RCC 7860 (cell line): ENCODE data around the gene SGO1.
"Not testable (repeated sequence)": the region's sequence is repeated elsewhere in the genome, so short reads cannot be mapped to it uniquely, and the experiment has no call there.

Experiments
- DNase-seq: peaks from one replicate; pipeline ENCODE4 v3.0.0-alpha.2; 2015; ENCODE audit warnings: low spot score
- FAIRE-seq: peaks from 2 replicates; lab custom pipeline; 2012; peaks lifted over from hg19 to GRCh38; lab: Jason Lieb, UNC

SGO1 gene

DNA sequence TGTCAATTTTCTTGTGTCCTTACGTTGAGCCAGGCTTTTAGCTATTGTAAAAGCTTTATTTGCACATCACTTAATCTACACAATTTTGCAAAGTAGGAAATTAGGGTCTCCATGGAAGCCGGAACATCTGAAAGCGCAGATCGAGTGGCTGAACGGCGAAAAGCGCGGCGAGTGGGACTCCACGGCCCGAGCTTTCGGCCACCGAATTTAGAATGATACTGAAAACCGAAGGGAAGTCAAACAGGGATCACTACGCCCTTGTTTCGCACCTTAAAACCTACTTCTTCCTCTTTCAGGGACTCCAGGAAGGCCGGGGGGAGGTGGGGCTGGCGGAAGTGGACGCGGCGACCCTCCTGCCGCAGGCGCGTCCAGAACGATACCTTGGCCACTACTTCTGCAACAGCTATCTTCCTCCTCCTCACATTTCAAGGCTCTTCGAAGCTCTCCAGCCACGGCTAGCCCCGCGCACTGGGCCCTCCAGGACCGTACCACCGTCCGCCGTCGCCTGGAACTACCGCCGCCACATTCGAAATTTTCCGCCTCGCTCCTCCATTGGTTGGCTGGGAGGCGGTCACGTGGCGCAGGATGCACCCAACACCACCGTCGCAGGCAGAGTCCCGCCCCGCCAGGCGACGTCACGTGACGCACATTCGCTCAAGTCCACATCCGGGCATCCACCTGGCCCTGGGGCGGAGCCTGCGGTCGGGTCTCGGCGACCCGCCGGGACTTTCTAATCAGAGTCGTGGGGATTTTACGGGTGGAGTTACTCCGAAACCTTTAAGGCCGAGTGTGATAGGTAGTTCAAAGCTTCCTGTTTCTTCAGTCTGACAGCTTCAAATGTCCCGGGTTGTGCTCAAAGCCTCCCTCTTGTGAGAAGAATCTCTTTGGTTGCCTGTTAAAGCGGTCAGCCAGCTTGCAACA lies at the start of gene SGO1:
Gene SGO1 (minus strand): TSS at position 528 of the 921 bp plus-strand sequence. CDS start 2,179 bp downstream, outside the sequence.
- FAIRE-seq = peak; percentile 86

DNA sequence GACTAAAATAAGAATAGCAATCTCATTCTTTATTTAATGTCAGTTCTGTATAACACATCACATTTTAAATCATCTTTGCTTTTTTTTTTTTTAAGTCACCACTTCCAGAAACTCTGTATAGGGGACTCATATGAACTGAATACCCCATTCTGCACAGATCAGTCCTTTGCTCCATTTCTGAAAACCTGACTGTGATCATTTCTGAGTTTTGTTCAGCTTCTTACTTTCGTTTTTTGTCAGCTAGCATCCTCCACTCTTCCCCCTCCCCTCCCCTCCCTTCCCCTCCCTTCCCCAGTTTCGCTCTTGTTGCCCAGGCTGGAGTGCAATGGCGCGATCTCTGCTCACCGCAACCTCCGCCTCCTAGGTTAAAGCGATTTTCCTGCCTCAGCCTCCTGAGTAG lies 49.8 kb upstream of the SGO1 start:
- no peak for FAIRE-seq
- DNase-seq = no peak

More for the DNA sequence above, at the start of gene SGO1:
- DNase-seq = peak; percentile 90

DNA sequence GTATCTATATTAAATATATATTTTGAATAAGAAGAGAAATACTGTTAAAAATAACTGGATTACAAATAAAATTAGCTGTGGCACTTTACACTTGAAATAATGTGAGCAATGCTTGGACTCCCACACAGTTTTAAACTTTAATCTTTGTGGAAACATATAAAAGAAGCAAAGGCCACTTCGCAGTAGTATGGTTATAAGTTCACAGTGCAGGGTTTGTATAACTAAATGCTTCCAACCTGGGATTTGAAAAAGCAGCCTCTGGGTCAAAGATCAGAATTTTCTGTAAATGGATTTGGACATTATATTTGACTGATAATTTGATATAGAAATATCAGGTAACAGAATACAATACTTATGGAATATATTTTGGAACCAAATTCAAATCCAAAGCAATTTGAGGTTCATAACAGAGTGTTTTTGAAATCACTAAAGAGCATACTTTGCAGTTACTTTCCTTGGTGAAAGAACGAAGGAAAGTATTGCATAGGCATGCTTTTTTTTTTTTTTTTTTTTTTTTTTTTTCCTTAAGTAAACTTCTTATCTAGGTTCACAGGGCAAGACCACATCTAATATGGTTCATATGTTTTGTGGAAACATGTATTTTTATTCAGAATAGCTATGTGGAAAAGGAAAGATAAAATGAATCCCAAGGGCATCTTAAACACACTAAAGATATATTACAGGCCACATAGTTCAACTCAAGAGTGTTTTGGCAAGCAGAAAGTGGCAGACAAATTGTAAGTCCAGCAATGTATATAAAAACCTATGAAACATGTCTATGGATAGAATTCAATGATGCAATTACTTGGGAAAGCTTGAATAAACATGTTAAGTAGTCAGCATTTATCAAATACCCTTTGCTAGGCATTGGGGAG lies 47.1 kb upstream of the SGO1 start:
- no peak for DNase-seq
- no peak for FAIRE-seq

DNA sequence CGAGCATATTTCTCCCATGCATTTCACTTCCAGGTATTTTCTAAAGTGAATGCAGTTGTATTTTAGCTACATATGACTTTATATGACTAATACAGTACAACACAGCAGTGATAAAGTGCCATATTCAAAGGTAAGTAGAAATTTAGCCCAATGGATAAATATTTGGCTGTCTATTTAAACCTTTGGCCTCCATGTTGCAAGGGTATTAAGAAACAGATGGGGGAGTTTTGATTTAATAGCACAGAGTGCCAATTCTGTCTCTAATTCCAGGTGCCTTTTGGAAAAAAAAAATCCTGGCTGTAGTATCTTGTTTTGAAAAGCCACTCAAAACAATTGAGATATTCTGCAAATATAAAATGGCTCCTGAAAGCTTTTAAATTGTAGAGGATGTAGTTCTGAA lies 44.9 kb upstream of the SGO1 start:
- no peak for FAIRE-seq
- DNase-seq = no peak

DNA sequence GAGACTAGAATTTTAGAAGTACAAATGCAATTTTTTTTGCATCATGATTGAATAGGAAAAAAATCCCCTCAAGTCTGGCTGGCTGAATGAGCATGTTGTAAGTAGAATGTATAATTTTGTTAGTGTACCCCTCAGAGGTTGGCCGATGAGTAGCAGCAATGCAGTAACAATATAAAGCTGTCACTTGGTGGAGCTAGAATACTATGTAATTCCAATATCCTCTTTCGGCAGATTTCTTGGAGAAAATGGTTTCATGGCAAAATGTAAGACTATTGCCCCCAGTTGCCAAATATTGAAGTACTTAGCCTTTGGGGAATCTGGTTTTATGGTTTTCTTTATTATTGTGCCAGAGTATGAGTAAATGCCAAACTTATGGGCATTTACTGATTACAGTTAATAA lies 39.8 kb upstream of the SGO1 start:
- DNase-seq (peak; percentile 9), FAIRE-seq (no peak)

DNA sequence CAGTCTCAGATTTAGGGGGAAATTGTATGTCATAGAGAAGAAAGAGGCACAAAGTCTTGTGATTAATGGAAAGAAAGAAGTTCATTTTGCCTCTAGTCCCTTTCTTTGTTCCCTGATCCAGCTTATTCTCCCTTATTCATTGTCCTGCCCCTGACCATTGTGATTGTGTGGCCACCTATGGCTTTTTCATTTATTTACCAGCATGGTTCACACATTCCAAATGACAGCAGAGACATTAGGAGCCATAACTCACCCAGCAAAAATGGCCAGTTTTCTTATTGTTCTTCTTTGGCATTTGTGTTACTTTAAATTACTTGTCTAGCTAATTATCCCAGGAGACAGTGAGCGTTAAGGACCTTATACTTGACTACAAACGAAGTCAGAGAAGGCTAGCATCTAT lies 36.3 kb upstream of the SGO1 start:
- FAIRE-seq (no peak), DNase-seq (no peak)

DNA sequence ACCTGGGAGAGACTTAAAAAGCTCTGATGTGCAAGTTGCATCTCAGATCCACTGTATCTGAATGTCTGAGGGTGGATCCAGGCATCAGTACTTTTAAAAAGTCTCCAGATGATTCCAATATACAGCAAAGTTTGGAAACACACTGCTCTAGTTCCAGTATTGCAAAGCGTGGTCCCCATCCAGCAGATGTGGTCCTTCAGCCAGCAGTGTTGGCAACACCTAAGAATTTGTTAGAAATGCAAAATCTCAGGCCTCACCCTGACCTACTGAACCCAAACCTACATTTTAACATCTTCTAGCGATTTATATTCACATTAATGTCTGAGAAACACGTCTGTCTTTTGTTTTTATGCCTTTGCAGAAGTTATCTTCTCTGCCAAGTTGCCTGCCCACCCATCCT lies 32.2 kb upstream of the SGO1 start:
- no peak for DNase-seq
- FAIRE-seq = no peak

DNA sequence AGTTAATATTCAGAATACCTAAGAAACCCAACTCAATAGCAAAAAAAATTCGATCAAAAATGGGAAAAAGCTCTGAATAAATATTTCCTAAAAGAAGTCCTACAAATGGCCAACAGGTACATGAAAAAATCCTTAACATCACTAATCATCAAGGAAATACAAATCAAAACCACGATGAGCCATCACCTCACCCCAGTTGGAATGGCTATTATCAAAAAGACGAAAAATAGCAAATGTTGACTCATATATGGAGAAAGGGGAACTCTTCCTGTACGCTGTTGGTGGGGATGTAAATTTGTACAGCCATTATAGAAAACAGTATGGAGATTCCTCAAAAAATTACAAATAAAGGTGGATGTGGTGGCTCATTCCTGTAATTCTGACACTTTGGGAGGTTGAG lies 29.6 kb upstream of the SGO1 start:
- DNase-seq (no peak), FAIRE-seq (no peak)

DNA sequence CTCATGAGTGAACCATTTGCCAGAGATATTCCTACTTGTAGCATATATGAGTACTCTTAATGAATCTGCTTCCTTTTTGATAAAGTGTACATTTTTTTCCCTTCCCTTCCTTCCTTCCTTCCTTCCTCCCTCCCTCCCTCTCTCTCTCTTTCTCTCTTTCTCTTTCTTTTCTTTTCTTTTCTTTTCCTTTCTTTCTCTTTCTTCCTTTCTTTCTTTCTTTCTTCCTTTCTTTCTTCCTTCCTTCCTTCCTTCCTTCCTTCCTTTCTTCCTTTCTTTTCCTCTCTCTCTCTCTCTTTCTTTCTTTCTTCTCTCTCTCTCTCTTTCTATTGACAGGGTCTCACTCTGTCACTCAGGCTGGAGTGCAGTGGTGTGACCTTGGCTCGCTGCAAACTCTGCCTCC lies 27.5 kb upstream of the SGO1 start:
- FAIRE-seq, DNase-seq: not testable (repeated sequence)

DNA sequence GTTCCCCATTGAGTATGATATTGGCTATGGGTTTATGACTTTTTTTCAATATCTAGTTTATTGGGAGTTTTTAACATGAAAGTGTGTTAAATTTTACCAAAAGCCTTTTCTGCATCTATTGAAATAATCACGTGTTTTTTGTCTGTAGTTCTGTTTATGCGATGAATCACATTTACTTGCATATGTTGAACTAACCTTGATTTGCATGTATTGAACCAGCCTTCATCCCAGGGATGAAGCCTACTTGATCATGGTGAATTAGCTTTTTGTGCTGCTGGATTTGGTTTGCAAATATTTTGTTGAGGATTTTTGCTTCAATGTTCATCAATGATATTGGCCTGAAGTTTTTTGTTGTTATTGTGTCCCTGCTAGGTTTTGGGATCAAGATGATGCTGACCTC lies 21.9 kb upstream of the SGO1 start:
- FAIRE-seq = not testable (repeated sequence)

DNA sequence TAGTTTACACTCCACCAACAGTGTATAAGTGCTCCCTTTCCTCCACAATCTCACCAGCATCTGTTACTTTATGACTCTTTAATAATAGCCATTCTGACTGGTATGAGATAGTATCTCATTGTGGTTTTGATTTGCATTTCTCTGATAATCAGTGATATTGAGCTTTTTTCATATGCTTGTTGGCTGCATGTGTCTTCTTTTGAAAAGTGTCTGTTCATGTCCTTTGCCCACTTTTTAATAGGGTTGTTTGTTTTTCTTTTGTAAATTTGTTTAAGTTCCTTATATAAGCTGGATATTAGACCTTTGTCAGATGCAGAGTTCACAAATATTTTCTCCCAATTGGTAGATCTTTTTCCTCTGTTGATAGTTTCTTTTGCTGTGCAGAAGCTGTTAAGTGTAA lies 19.9 kb upstream of the SGO1 start:
- DNase-seq, FAIRE-seq: not testable (repeated sequence)

More for the DNA sequence above, 21.9 kb upstream of the SGO1 start:
- not testable (repeated sequence) for DNase-seq

DNA sequence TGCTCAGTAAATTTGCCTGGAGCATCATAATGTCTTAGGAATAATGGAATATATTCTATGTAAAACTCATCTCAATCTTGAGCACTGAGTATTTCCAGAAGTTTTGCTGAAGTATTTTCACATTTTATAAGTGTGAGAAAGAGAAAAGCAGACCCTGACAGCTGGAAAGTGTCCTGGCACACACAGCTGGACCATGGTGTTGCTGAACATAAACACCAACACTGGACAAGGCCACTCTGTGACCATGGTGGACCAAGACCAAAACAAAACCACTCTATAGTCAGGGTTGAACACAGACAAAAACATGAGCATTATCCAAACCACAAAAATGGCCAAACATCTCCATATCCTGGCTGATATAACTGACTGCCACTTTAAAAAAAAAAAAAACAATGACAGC lies 15.1 kb upstream of the SGO1 start:
- DNase-seq (no peak), FAIRE-seq (no peak)

DNA sequence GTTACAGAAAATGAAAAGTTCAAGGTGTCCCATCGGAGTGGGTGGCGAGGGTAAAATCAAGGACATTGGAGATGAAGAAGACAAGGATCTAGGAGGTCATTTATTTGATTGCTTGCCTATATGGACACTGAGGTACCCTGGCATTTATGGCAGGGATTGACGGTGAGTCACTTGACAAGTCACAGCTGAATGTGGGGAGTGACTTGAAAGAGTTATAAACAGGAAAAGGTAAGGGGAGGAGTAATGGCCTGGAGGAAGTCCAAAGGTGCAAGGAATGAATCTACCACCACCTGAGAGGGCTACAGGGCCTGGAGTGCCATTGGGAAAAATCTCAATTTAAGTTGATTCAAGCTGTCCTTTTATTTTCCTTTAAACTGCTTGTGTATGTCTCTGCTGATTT lies 11.8 kb upstream of the SGO1 start:
- DNase-seq = no peak
- FAIRE-seq = no peak

DNA sequence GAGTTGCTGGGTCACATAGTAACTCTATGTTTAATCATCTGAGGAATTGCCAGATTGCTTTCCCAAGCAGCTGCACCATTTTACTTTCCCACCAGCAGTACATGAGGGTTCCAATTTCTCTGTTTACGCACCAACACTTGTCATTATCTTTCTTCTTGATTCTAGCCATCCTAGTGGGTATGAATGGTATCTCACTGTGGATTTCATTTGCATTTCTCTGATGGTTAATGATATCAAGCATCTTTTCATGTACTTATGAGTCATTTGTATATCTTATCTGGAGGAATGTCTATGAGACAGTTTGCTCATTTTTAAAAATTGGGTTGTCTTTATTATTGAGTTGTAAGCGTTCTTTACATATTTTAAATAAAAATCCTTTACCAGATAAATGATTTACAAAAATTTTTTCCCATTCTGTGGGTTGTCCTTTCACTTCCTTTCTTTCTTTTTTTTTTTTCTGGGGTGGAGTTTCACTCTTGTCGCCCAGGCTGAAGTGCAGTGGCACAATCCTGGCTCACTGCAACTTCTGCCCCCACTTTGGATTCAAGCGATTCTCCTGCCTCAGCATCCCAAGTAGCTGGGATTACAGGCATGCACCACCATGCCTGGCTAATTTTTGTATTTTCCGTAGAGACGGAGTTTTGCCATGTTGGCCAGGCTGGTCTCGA lies 8.9 kb upstream of the SGO1 start:
- FAIRE-seq = no peak

DNA sequence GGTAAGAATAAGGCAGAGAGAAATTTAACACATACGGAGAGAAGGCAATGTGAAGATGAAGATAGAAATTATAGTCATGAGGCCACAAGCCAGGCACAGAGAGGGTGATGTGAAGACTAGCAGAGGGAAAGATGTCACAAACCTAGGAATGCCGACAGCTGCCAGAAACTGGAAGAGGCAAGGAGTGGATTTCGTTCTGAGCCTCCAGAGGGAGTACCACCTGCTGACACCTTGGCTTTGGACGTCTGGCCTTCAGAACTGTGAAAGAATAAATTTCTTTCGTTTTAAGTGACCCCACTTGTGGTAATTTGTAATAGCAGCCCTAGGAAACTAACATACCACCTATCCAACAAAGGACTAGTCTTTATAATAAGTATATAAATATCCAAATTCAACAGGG lies 5.0 kb upstream of the SGO1 start:
- DNase-seq (no peak), FAIRE-seq (no peak)

More for the DNA sequence above, 8.9 kb upstream of the SGO1 start:
- DNase-seq = no peak

DNA sequence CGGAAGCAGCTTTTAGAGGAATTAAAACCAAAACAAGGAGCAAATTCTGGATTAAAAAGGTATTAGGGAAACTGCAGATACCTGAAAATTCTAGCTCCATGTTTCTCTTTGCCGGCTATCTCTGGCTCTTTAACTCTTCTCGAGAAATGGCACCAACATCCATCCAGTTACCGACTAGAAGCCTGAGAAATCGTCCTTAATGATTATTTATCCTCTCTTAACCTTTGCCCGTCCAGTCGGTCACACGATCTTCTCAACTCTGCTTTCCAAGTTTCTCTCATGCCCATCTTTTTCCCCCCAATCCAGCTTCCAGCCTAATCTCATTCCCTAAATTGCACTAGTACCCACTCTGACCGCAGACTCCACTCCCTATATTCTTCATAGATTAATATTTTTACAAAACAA lies 596 bp upstream of the SGO1 start:
- DNase-seq (no peak), FAIRE-seq (no peak)

DNA sequence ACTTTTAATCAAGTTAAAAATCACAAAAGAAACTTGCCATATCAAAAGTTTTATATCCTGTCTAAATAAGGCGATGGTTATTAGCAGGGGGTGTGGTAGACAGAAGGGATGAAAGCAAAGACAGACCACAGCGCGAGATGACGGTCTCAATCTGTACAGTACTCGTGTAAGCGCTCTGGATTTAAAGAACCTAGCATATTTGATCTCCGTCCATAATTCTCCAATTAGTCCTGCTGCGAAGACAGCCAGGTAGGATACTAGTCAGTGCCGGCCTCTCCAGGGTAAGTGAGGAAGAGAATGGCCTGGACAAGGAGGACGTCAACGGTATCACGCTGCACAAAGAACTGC lies 701 bp downstream of the SGO1 start:
- DNase-seq (no peak), FAIRE-seq (no peak)

DNA sequence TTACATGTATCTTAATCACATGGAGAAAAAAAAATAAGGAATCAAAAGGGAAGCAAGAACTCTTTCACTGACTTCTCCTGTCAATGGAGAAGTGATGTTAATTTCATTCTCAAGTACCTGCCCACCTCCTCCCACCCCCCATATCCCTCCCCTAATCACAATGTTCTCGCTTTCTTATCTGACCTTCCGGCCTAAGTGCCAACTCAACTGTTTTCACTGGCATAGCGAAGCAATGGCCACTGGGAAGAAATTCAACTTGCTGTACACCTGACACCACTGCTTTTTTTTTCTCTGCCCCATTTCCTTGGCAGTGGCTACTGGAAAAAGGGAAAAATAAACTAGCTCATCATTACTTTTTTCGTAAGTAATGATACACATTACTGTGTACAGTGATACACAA lies 3.8 kb downstream of the SGO1 start:
- FAIRE-seq = no peak
- no peak for DNase-seq

DNA sequence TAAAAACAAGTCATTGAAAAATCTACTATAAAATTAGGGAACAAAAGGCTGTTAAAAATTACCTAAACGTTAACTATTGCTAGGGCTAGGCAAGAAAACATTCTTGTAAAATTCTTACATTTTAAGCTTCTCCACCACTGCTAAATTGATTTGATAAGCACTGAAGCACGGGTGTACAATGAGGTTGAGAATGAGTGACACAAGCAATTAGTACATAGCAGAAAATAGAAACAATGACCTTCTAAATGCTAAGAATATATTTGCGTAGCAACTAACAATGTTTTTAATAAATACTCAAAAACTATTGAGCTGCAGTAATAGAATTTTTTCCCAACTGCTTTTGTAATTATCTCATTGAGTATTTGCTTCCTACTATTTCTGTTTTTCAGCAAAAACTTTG lies 4.7 kb downstream of the SGO1 start:
- DNase-seq (no peak), FAIRE-seq (no peak)

DNA sequence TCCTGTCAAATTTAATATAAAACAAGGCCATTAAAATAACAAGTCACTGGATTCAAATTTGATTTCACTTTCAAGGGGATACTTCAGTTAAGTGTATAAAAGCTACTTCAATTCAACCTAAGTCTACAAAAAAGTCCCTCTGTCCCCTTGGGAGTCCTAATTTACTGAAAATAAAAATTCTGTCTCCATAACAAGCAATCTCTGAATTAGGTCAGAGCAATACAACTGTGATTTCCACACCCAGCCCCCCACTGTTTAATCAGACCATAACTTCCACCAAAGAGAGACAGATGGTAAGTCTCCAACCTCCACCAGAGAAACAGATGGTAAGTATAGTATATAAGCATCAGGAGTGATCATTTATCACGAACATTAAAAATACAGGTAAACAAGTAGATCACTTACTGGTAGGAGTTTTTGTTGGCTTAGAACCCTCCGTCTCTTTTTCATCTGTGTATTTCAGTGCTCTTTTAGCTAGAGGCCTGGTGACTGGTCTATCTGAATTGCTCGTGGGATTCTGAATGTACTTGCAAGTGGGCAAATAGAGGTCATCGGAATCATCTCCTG lies 12.1 kb downstream of the SGO1 start:
- no peak for FAIRE-seq
- no peak for DNase-seq

DNA sequence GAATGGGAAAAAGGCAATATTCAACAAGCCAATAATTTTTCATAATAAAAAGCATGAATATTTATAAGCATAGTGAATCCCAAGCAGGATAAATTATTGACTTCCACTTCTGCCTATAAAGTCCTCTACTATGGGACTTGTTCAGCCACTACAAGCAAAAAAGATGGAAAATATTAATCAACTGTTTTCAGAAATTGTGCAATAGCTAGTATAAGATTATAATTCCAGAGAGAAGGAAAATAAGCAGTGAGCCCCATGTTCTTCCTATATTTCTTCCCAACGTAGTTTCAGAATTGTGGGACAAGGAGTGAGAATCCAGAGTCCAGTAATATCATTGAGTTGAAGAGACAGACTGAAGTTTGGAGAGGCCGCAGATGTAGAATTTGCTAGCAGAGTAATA lies 24.3 kb downstream of the SGO1 start:
- FAIRE-seq (no peak), DNase-seq (no peak)
